SK-N-SH (cell line): ENCODE results near the gene NOX3. TPM values are rescaled to one million over a fixed set of nuclear protein-coding genes. Genes with fewer than 3 reads are reported as not detected.

Experiments
- CTCF ChIA-PET: fragments of 300-600, 350-600 bp; formaldehyde crosslinking; extraction: SDS; loops from one replicate; lab custom pipeline; 2021; lab: Yijun Ruan, JAX
- POLR2A ChIA-PET: fragments of 350-600 bp; sonication (Branson Sonifier 250); formaldehyde crosslinking; extraction: SDS; loops from one replicate; lab custom pipeline; 2020; ENCODE audit warnings: antibody characterized with exemption, inconsistent platforms; lab: Yijun Ruan, JAX
- DNase-seq: peaks from one replicate; pipeline ENCODE4 v3.0.0; 2012
- H2AFZ ChIP-seq: fragments of 200-600 bp; sonication (generic); 2 replicates; pipeline ENCODE4 v1.8.1; 2016; ENCODE audit warnings: antibody characterized with exemption, mild to moderate bottlenecking, low read depth
- H3F3A ChIP-seq: fragments of 200-600 bp; sonication (generic); replicated peaks from 2 replicates; pipeline ENCODE3; 2016; ENCODE audit warnings: antibody characterized with exemption, mild to moderate bottlenecking; ENCODE audit not compliant: insufficient read depth
- H3K27ac ChIP-seq, 2 experiments: fragments of 200-500 bp in 1 of 2; fragments of 200-600 bp in 1 of 2; sonication (Bioruptor generic) in 1 of 2; sonication (generic), shearing (Covaris generic) in 1 of 2; 2 replicates each; pipeline versions ENCODE4 v1.5.1 to v1.6.1; 2014 to 2016; ENCODE audit warnings: low read depth in 2 of 2, inconsistent platforms in 1 of 2, low read length in 1 of 2, mild to moderate bottlenecking in 1 of 2, mixed read lengths in 1 of 2
- H3K27me3 ChIP-seq: fragments of 200-600 bp; sonication (generic), shearing (Covaris generic); 2 replicates; pipeline ENCODE4 v1.6.1; 2016; ENCODE audit warnings: mixed run types; ENCODE audit not compliant: insufficient read depth
- H3K36me3 ChIP-seq, 2 experiments: fragments of 200-500 bp in 1 of 2; fragments of 200-600 bp in 1 of 2; sonication (Bioruptor generic) in 1 of 2; sonication (generic) in 1 of 2; replicated peaks in 1 of 2; 2 replicates each; pipeline versions ENCODE3 to v1.5.1; 2014 to 2016; ENCODE audit warnings: low read length in 1 of 2, mild to moderate bottlenecking in 1 of 2; ENCODE audit not compliant: insufficient read depth in 2 of 2, control insufficient read depth in 1 of 2
- H3K4me1 ChIP-seq, 2 experiments: fragments of 200-500 bp in 1 of 2; fragments of 200-600 bp in 1 of 2; sonication (Bioruptor generic) in 1 of 2; sonication (generic), shearing (Covaris generic) in 1 of 2; 2 replicates each; pipeline versions ENCODE4 v1.5.1 to v1.6.1; 2014 to 2016; ENCODE audit warnings: low read depth in 1 of 2, low read length in 1 of 2, mixed run types in 1 of 2; ENCODE audit not compliant: insufficient read depth in 2 of 2, control insufficient read depth in 1 of 2
- H3K4me2 ChIP-seq: fragments of 200-600 bp; sonication (generic), shearing (Covaris generic); 2 replicates; pipeline ENCODE4 v1.6.1; 2017; ENCODE audit warnings: mixed run types
- H3K4me3 ChIP-seq, 2 experiments: fragments of 200-500 bp in 1 of 2; fragments of 200-600 bp in 1 of 2; sonication (Bioruptor generic) in 1 of 2; sonication (generic), shearing (Covaris generic) in 1 of 2; 2 replicates each; pipeline versions ENCODE4 v1.5.1 to v1.8.1; 2014 to 2016; ENCODE audit warnings: low read depth in 2 of 2, inconsistent platforms in 1 of 2, low read length in 1 of 2, mild to moderate bottlenecking in 1 of 2, mixed read lengths in 1 of 2, moderate library complexity in 1 of 2
- H3K79me2 ChIP-seq: fragments of 200-600 bp; sonication (generic); 2 replicates; pipeline ENCODE4 v1.8.1; 2017; ENCODE audit warnings: mild to moderate bottlenecking; ENCODE audit not compliant: insufficient read depth
- H3K9ac ChIP-seq: fragments of 200-600 bp; sonication (generic); 2 replicates; pipeline ENCODE4 v1.6.1; 2017; ENCODE audit warnings: mixed run types
- H3K9me2 ChIP-seq: fragments of 200-600 bp; sonication (generic); 2 replicates; pipeline ENCODE4 v1.6.1; 2017; ENCODE audit warnings: mixed run types
- H3K9me3 ChIP-seq: fragments of 200-600 bp; sonication (generic); 2 replicates; pipeline ENCODE4 v1.6.1; 2017; ENCODE audit warnings: mixed run types, mild to moderate bottlenecking, moderate library complexity
- H4K20me1 ChIP-seq: fragments of 200-600 bp; sonication (generic); 2 replicates; pipeline ENCODE4 v1.6.1; 2017; ENCODE audit warnings: mild to moderate bottlenecking, mixed run types; ENCODE audit not compliant: insufficient read depth
- EP300 ChIP-seq, 2 experiments: IDR thresholded peaks; 2 replicates each; pipeline versions ENCODE4 v1.4.0 to v1.6.1; 2012; ENCODE audit warnings: borderline replicate concordance in 1 of 2, low read depth in 1 of 2, low read length in 1 of 2
- FOXJ3 ChIP-seq: sonication (generic); formaldehyde crosslinking; IDR thresholded peaks from 2 replicates; pipeline ENCODE4 v1.5.1; 2020; ENCODE audit warnings: mild to moderate bottlenecking, missing genetic modification reagents
- FOXM1 ChIP-seq: IDR thresholded peaks from 2 replicates; pipeline ENCODE4 v1.4.0; 2012; ENCODE audit warnings: low read depth, mild to moderate bottlenecking
- GABPA ChIP-seq: IDR thresholded peaks from 2 replicates; pipeline ENCODE4 v1.4.0; 2012; ENCODE audit warnings: low read depth, mild to moderate bottlenecking
- GATA2 ChIP-seq: sonication (generic); formaldehyde crosslinking; IDR thresholded peaks from 2 replicates; pipeline ENCODE4 v1.5.0; 2020; ENCODE audit warnings: mild to moderate bottlenecking, missing genetic modification reagents
- JUND ChIP-seq: IDR thresholded peaks from 2 replicates; pipeline ENCODE4 v1.4.0; 2012
- MXI1 ChIP-seq: IDR thresholded peaks from 2 replicates; pipeline ENCODE4 v1.6.1; 2012; ENCODE audit warnings: mild to moderate bottlenecking, low read depth, low read length, improper control_type of control experiment
- NFIC ChIP-seq: IDR thresholded peaks from 2 replicates; pipeline ENCODE4 v1.4.0; 2012; ENCODE audit warnings: borderline replicate concordance
- NRF1 ChIP-seq: IDR thresholded peaks from 2 replicates; pipeline ENCODE4 v1.6.1; 2012; ENCODE audit warnings: low read depth, mild to moderate bottlenecking, low read length
- POLR2AphosphoS5 ChIP-seq: IDR thresholded peaks from 2 replicates; pipeline ENCODE4 v1.6.1; 2012; ENCODE audit warnings: low read depth, low read length
- RAD21 ChIP-seq: IDR thresholded peaks from 2 replicates; pipeline ENCODE4 v1.6.1; 2012; ENCODE audit warnings: mild to moderate bottlenecking, low read length
- REST ChIP-seq: IDR thresholded peaks from 2 replicates; pipeline ENCODE4 v1.6.1; 2012; ENCODE audit warnings: mild to moderate bottlenecking, low read depth, low read length, moderate library complexity
- RXRA ChIP-seq: IDR thresholded peaks from 2 replicates; pipeline ENCODE4 v1.4.0; 2012; ENCODE audit warnings: low read depth, mild to moderate bottlenecking, borderline replicate concordance
- SIN3A ChIP-seq: IDR thresholded peaks from 2 replicates; pipeline ENCODE4 v1.6.1; 2012; ENCODE audit warnings: low read depth, mild to moderate bottlenecking, low read length, moderate library complexity, borderline replicate concordance
- TAF1 ChIP-seq: IDR thresholded peaks from 2 replicates; pipeline ENCODE4 v1.6.1; 2012; ENCODE audit warnings: low read depth, mild to moderate bottlenecking, low read length, moderate library complexity, borderline replicate concordance
- TEAD4 ChIP-seq: IDR thresholded peaks from 2 replicates; pipeline ENCODE4 v1.4.0; 2012; ENCODE audit warnings: mild to moderate bottlenecking, borderline replicate concordance; ENCODE audit not compliant: insufficient read depth
- WGBS: methylation state at CpG from one replicate; pipeline ENCODE4 v1.1.6; 2017; ENCODE audit warnings: low lambda C conversion rate; 5-methylcytosine and 5-hydroxymethylcytosine counted together
- polyA plus RNA-seq, 3 experiments: library from polyadenylated mRNA; depleted of rRNA; stranded (reverse); fragments of >200 nt; gene quantifications; 2 replicates each; pipeline ENCODE4 v1.2.3, GENCODE V29; 2012

NOX3 gene
- polyA plus RNA-seq, 1 of the 3 experiments (the other 2 are of a cell fraction), result 0.02 TPM

DNA sequence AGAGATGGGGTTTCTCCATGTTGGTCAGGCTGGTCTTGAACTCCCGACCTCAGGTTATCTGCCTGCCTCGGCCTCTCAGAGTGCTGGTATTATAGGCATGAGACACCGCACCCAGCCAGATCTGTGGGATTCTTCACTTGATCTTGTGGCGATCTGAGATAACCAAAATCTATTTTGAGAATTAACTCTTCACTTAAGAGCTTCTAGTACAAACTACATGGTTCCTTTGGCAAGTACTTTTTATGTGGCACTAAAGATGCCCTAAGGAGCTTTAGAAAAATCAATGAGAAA lies 103.6 kb downstream of the NOX3 start:
- no peak for TF ChIP-seq POLR2AphosphoS5
- no peak for TF ChIP-seq MXI1
- no peak for TF ChIP-seq REST
- TF ChIP-seq TEAD4, result no peak
- no peak for TF ChIP-seq GABPA
- no peak for TF ChIP-seq GATA2 (CRISPR knock-in tag)
- TF ChIP-seq NRF1, result no peak
- TF ChIP-seq EP300 (IDR thresholded peaks at IDR 0.05; ENCODE audit: borderline replicate concordance in 1 of 2, low read depth in 1 of 2, low read length in 1 of 2), result no peak
- no peak for TF ChIP-seq JUND
- TF ChIP-seq RAD21, result no peak

GRCh38 chr6:155351273-155352129 lies 104.1 kb downstream of the NOX3 start:
- no peak overlapping the region for H3K27ac ChIP-seq
- H3F3A ChIP-seq, result no peaks in the 10 kb centered on the region
- no peaks in the 10 kb centered on the region for H3K4me1 ChIP-seq
- CTCF ChIA-PET, result no interaction called here
- H2AFZ ChIP-seq, result no peak overlapping the region
- H3K4me3 ChIP-seq, result no peak overlapping the region
- no peak for DNase-seq
- no peak overlapping the region for H3K4me2 ChIP-seq
- POLR2A ChIA-PET, result no interaction called here
- peaks cover 0 to 3% of the 10 kb centered on the region in 2 experiments for H3K36me3 ChIP-seq
- H3K9me2 ChIP-seq, result no peaks in the 10 kb centered on the region
- H3K9ac ChIP-seq, result no peak overlapping the region
- no peaks in the 10 kb centered on the region for H4K20me1 ChIP-seq
- peaks cover 10% of the 10 kb centered on the region; the same call in 1 of the 2 replicates for H3K9me3 ChIP-seq
- 70% methylated on average over 5 of the region's 5 CpGs for whole genome bisulfite sequencing
- TF ChIP-seq GABPA (no peak), TAF1 (no peak), NFIC (no peak), SIN3A (no peak), MXI1 (no peak), FOXJ3 (CRISPR knock-in tag) (no peak), RXRA (no peak), FOXM1 (no peak)
- H3K79me2 ChIP-seq, result no peaks in the 10 kb centered on the region
- no peaks in the 10 kb centered on the region for H3K27me3 ChIP-seq

More for the DNA sequence above, 103.6 kb downstream of the NOX3 start:
- no peaks in the 10 kb centered on the region for H3K79me2 ChIP-seq
- no peaks in the 10 kb centered on the region for H3K27me3 ChIP-seq
- peaks cover 10% of the 10 kb centered on the region; the same call in 1 of the 2 replicates for H3K9me3 ChIP-seq
- H3K27ac ChIP-seq, result no peak overlapping the region
- no peak overlapping the region for H3K4me2 ChIP-seq
- H3F3A ChIP-seq, result no peaks in the 10 kb centered on the region
- peaks cover 0 to 3% of the 10 kb centered on the region in 2 experiments for H3K36me3 ChIP-seq
- no peaks in the 10 kb centered on the region for H4K20me1 ChIP-seq
- no peaks in the 10 kb centered on the region for H3K4me1 ChIP-seq
- CTCF ChIA-PET, result no interaction called here
- no peak overlapping the region for H2AFZ ChIP-seq
- H3K9ac ChIP-seq, result no peak overlapping the region
- POLR2A ChIA-PET, result no interaction called here
- no peak for DNase-seq
- no peak overlapping the region for H3K4me3 ChIP-seq
- 75% methylated on average over 4 of the region's 4 CpGs for WGBS
- H3K9me2 ChIP-seq, result no peaks in the 10 kb centered on the region
